GM12864 (cell line): ENCODE data around the gene TOX2.
"Not testable (repeated sequence)": the region's sequence is repeated elsewhere in the genome, so short reads cannot be mapped to it uniquely, and the experiment has no call there.

Experiments used
- DNase-seq: peaks from one replicate; pipeline ENCODE4 v3.0.0-alpha.2; 2011; ENCODE audit warnings: low read depth
- H3K4me3 ChIP-seq: 2 replicates; pipeline ENCODE4 v1.5.1; 2011; ENCODE audit warnings: mild to moderate bottlenecking, low read depth, low read length, control low read depth
- TF ChIP-seq, protein P1 (sequence below): IDR thresholded peaks from 2 replicates; pipeline ENCODE4 v1.5.1; 2011; ENCODE audit warnings: low read depth, mild to moderate bottlenecking, moderate library complexity, low read length, control low read depth, inconsistent platforms; ENCODE audit errors: missing control alignments

The TOX2 gene

GRCh38 chr20:44040202-44040915, 125.7 kb downstream of the TOX2 start:
- DNase-seq: no peak
- TF ChIP-seq, protein P1, sequence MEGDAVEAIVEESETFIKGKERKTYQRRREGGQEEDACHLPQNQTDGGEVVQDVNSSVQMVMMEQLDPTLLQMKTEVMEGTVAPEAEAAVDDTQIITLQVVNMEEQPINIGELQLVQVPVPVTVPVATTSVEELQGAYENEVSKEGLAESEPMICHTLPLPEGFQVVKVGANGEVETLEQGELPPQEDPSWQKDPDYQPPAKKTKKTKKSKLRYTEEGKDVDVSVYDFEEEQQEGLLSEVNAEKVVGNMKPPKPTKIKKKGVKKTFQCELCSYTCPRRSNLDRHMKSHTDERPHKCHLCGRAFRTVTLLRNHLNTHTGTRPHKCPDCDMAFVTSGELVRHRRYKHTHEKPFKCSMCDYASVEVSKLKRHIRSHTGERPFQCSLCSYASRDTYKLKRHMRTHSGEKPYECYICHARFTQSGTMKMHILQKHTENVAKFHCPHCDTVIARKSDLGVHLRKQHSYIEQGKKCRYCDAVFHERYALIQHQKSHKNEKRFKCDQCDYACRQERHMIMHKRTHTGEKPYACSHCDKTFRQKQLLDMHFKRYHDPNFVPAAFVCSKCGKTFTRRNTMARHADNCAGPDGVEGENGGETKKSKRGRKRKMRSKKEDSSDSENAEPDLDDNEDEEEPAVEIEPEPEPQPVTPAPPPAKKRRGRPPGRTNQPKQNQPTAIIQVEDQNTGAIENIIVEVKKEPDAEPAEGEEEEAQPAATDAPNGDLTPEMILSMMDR: no peak

GRCh38 chr20:44041001-44041400, 126.3 kb downstream of the TOX2 start:
- H3K4me3 ChIP-seq: no peak overlapping the region
- TF ChIP-seq, protein P1: peak; percentile 18
- DNase-seq: no peak

More at GRCh38 chr20:44040202-44040915, 125.7 kb downstream of the TOX2 start:
- H3K4me3 ChIP-seq: no peak overlapping the region

DNA sequence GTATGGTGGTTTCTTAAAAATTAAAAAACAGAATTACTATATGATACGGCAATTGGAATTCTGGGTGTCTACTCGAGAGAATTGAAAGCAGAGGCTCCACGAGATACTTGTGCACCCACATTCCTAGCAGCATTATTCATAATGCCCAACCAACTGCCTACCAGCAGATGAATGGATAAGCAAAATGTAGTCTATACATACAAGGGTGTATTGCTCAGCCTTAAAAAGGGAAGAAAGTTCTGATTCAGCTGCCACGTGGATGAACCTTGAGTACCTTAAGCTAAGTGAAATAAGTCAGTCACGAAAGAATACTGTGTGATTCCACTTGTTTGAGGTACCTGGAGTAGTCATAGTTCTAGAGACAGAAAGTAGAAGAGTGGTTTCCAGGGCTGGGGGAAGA, 130.1 kb downstream of the TOX2 start:
- H3K4me3 ChIP-seq, DNase-seq: not testable (repeated sequence)

- TF ChIP-seq, protein P1: no peak
- no peak overlapping the region for H3K4me3 ChIP-seq
- no peak for DNase-seq
These were observed 135.7 kb downstream of the TOX2 start for GRCh38 chr20:44050327-44050726.

DNA sequence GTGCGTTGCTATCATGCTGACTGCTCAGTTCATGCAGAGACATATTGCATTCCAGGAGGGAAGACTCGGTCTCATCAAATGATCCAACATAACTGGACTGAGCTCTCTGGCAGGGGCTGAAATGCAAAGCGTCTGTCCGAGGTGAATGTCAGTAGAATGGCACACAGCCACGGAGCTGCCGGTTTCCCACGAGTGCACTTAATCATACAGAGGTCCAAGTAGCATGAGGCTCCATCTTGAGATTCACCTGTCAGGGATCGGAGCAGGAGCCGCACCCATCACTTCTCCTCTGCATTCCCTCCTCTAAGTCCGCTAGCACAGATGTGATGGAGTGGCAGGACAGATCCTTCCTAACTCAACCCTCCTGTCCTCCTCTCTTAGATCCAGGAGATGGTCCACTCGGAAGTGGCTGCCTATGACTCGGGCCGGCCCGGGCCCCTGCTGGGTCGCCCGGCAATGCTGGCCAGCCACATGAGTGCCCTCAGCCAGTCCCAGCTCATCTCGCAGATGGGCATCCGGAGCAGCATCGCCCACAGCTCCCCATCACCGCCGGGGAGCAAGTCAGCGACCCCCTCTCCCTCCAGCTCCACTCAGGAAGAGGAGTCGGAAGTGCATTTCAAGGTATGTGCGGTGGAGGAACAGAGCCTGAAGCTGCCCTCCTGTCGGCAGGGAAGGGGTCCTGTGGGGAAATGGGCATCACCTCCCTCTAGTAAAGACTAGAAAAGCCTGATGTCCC, 136.4 kb downstream of the TOX2 start:
- TF ChIP-seq, protein P1: no peak
- DNase-seq: no peak
- no peak overlapping the region for H3K4me3 ChIP-seq

GRCh38 chr20:44051661-44052000, 137.0 kb downstream of the TOX2 start:
- TF ChIP-seq, protein P1: no peak
- DNase-seq: no peak
- H3K4me3 ChIP-seq: no peak overlapping the region

DNA sequence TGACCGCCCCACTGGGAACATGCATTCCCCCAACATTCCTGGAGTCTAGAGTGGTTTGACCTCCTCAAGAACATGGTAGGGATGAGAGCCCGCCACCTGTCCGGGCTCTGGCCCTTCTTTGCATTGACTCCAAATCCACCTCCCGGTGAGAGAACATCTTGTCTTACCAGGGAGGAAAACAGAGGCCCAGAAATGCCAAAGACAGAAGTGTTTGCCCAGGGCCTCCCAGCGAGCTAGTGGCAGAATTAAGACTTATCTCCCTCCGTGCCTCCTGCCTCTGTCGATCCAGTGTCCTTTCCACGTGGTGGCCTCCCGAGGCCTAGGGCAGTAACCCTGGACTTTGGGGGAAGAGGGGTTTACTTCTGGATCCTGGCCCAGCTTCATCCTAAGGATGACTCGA, 137.5 kb downstream of the TOX2 start:
- DNase-seq: no peak
- TF ChIP-seq, protein P1: no peak
- H3K4me3 ChIP-seq: no peak overlapping the region
